Thoracic aorta (tissue), 2 donors: Measurements from ENCODE around the gene ZNF334. TPM values are rescaled to one million over a fixed set of nuclear protein-coding genes. Genes with fewer than 3 reads are reported as not detected.

Source experiments
- ATAC-seq: fragments of 150-250 bp; one replicate; pipeline ENCODE4 v1.8.0; 2017; ENCODE audit warnings: low read depth; ENCODE audit not compliant: insufficient number of reproducible peaks, low FRiP score
- DNase-seq: peaks from one replicate; pipeline ENCODE4 v3.0.0-alpha.2; 2020; ENCODE audit warnings: low spot score
- H3K27ac ChIP-seq, 2 donors: fragments of 200-600 bp; sonication (generic); 1 replicate in 1 of 2; 2 replicates in 1 of 2; pipeline ENCODE4 v1.5.1; 2016; ENCODE audit warnings: mild to moderate bottlenecking in 2 of 2, moderate library complexity in 2 of 2
- H3K27me3 ChIP-seq: fragments of 200-600 bp; sonication (generic); replicated peaks from 2 replicates; pipeline ENCODE4 v1.6.0; 2016; ENCODE audit warnings: mild to moderate bottlenecking; ENCODE audit not compliant: insufficient read depth
- H3K36me3 ChIP-seq: fragments of 200-600 bp; sonication (generic); one replicate; pipeline ENCODE4 v1.5.1; 2016
- H3K4me1 ChIP-seq, 2 donors: fragments of 200-600 bp; sonication (generic); 1 replicate in 1 of 2; 2 replicates in 1 of 2; pipeline versions ENCODE4 v1.5.1 to v1.6.0; 2016; ENCODE audit warnings: low read depth in 2 of 2, mild to moderate bottlenecking in 1 of 2; ENCODE audit not compliant: control insufficient read depth in 1 of 2
- H3K4me3 ChIP-seq: fragments of 200-600 bp; sonication (generic); 2 replicates; pipeline ENCODE4 v1.5.1; 2016; ENCODE audit warnings: mild to moderate bottlenecking
- H3K9me3 ChIP-seq: fragments of 200-600 bp; sonication (generic); 2 replicates; pipeline ENCODE4 v1.5.1; 2016
- total RNA-seq, 2 donors: library from RNA; depleted of rRNA; stranded (reverse); fragments of >200 nt; gene quantifications; one replicate each; pipeline versions ENCODE4 v1.1.0 to v1.2.3, GENCODE V29; 2016
- TF ChIP-seq, protein P1 (sequence below): fragments of 200-600 bp; sonication (generic); IDR thresholded peaks from one replicate; pipeline ENCODE4 v1.5.1; 2019; ENCODE audit warnings: antibody characterized with exemption

The ZNF334 gene
- total RNA-seq, 2 donors from 2014 or later = 0.49 to 3.0 TPM

GRCh38 chr20:46505506-46505905 lies 7.9 kb downstream of the ZNF334 start:
- TF ChIP-seq, protein P1, sequence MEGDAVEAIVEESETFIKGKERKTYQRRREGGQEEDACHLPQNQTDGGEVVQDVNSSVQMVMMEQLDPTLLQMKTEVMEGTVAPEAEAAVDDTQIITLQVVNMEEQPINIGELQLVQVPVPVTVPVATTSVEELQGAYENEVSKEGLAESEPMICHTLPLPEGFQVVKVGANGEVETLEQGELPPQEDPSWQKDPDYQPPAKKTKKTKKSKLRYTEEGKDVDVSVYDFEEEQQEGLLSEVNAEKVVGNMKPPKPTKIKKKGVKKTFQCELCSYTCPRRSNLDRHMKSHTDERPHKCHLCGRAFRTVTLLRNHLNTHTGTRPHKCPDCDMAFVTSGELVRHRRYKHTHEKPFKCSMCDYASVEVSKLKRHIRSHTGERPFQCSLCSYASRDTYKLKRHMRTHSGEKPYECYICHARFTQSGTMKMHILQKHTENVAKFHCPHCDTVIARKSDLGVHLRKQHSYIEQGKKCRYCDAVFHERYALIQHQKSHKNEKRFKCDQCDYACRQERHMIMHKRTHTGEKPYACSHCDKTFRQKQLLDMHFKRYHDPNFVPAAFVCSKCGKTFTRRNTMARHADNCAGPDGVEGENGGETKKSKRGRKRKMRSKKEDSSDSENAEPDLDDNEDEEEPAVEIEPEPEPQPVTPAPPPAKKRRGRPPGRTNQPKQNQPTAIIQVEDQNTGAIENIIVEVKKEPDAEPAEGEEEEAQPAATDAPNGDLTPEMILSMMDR = no peak
- no peak overlapping the region for H3K4me3 ChIP-seq
- ATAC-seq (no peak), DNase-seq (no peak)
- no peak overlapping the region for H3K27ac ChIP-seq
- H3K27me3 ChIP-seq = no peaks in the 10 kb centered on the region
- no peaks in the 10 kb centered on the region for H3K4me1 ChIP-seq
- peaks cover 23% of the 10 kb centered on the region for H3K9me3 ChIP-seq
- no peaks in the 10 kb centered on the region for H3K36me3 ChIP-seq

DNA sequence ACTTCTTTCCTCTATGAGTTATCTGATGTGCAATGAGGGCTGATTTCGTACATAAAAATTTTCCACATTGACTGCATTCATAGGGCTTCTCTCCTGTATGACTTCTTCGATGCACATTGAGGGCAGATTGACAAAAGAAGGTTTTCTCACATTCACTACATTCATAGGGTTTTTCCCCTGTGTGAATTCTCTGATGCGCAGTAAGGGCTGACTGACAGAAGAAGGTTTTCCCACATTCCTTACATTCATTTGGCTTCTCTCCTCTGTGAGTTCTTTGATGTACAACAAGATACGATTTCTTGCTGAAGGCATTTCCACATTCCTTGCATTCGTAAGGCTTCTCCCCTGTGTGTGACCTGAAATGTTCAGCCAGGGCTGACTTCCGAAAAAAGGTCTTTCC lies 11.4 kb downstream of the ZNF334 start:
- Histone ChIP-seq H3K9me3 (peaks cover 23% of the 10 kb centered on the region), H3K36me3 (no peaks in the 10 kb centered on the region), H3K4me1 (no peaks in the 10 kb centered on the region), H3K27me3 (no peaks in the 10 kb centered on the region), H3K27ac (no peak overlapping the region), H3K4me3 (no peak overlapping the region)
- ATAC-seq (no peak), DNase-seq (no peak)
- TF ChIP-seq, protein P1 = no peak

DNA sequence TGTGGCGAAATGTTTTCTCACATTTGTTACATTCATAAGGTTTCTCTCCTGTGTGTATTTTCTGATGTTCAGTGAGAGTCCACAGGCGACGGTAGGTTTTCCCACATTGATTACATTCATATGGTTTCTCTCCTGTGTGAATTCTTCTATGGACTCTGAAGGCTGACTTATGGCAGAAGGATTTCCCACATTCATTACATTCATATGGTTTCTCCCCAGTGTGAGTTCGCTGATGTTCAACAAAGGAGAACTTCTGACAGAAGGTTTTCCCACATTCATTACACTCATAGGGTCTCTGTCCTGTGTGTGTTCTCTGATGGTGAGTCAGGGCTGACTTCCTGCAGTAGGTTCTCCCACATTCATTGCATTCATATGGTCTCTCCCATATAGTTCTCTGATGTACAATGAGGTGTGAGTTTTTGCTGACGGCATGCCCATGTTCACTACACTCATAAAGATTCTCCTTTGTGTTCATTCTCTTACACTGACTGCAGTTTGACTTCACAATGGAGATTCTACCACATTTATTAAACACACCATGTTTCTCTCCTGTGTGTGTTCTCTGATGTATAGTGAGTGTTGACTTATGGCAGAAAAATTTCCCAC lies 11.9 kb downstream of the ZNF334 start:
- no peak for ATAC-seq
- TF ChIP-seq, protein P1 = no peak
- no peak for DNase-seq

GRCh38 chr20:46494077-46494476 lies 19.3 kb downstream of the ZNF334 start:
- Histone ChIP-seq H3K36me3 (no peaks in the 10 kb centered on the region), H3K9me3 (no peaks in the 10 kb centered on the region), H3K4me1 (no peaks in the 10 kb centered on the region), H3K4me3 (no peak overlapping the region), H3K27me3 (no peaks in the 10 kb centered on the region), H3K27ac (no peak overlapping the region)
- DNase-seq (no peak), ATAC-seq (no peak)
- TF ChIP-seq, protein P1 = no peak

More for the DNA sequence above, 11.9 kb downstream of the ZNF334 start:
- Histone ChIP-seq H3K27ac (no peak overlapping the region), H3K27me3 (no peaks in the 10 kb centered on the region), H3K36me3 (no peaks in the 10 kb centered on the region), H3K4me1 (no peaks in the 10 kb centered on the region), H3K4me3 (no peak overlapping the region), H3K9me3 (peaks cover 23% of the 10 kb centered on the region)

DNA sequence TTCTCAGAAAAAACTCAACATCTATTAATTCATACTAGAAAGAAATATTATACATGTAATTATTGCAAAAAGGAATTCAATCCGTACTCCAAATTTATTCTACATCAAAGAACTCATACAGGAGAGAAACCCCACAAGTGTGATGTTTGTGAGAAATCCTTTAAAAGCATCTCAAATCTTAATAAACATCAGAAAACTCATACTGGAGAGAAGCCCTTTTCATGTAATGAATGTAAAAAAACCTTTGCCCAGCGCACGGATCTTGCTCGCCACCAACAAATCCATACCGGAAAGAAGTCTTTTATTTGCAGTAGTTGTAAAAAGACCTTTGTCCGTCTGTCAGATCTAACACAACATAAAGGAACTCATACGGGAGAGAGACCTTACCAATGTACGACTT lies 22.0 kb downstream of the ZNF334 start:
- TF ChIP-seq, protein P1 = no peak
- Histone ChIP-seq H3K4me3 (no peak overlapping the region), H3K27me3 (no peaks in the 10 kb centered on the region), H3K4me1 (no peaks in the 10 kb centered on the region), H3K36me3 (no peaks in the 10 kb centered on the region), H3K27ac (no peak overlapping the region), H3K9me3 (no peaks in the 10 kb centered on the region)
- no peak for DNase-seq
- no peak for ATAC-seq
